HepG2 (cell line): ENCODE results near the gene CCL24.

Experiments used
- SAFB2 ChIP-seq: sonication (generic); formaldehyde crosslinking; IDR thresholded peaks from 2 replicates; pipeline ENCODE4 v1.5.1; 2020; ENCODE audit warnings: missing genetic modification reagents, low read depth, mild to moderate bottlenecking, borderline replicate concordance
- SNRNP70 ChIP-seq: fragments of 200-400 bp; formaldehyde crosslinking; IDR thresholded peaks from 2 replicates; pipeline ENCODE4 v1.6.1; 2017; ENCODE audit warnings: mild to moderate bottlenecking, low read depth, low read length, moderate library complexity
- ZMYM3 ChIP-seq: sonication (generic); formaldehyde crosslinking; IDR thresholded peaks from 2 replicates; pipeline ENCODE4 v1.5.1; 2020; ENCODE audit warnings: mild to moderate bottlenecking, missing genetic modification reagents

GRCh38 chr7:75789361-75789924 is 24.2 kb downstream of the CCL24 start:
- no peak for TF ChIP-seq SNRNP70
- no peak for TF ChIP-seq ZMYM3
- no peak for TF ChIP-seq SAFB2 (CRISPR knock-in tag)
